ENCODE measurements around the gene ABO. TPM values are rescaled to one million over a fixed set of nuclear protein-coding genes. Genes with fewer than 3 reads are reported as not detected.
"Not testable (repeated sequence)": the region's sequence is repeated elsewhere in the genome, so short reads cannot be mapped to it uniquely, and the experiment has no call there.

ABO gene
- total RNA-seq, 1 donor from 2014 or later = 2.3 TPM

DNA sequence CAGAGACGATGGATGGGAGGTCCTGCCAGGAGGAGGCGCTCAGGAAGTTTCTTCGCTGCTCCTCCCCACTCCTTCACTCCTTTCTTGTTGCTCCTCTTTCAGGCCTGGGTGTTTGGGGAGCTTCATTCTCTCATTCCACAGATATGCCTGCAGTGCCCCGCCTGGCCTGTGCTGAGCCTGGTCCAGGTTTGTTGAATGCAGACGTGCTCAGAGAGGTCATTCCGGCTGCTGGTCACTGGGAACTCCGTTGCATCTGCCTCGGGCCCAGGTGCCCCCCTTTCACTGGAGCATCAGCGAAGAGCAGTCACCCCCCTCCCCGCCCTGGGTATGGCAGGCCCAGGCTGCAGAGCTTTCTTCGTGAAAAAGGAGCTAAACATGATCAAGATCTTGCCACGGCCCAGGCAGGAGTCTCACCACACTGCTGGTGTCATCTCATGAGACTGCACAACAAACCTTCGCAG, 45.5 kb upstream of the ABO start:
- Histone ChIP-seq H3K4me1 (no peaks in the 10 kb centered on the region), H3K27ac (replicated peaks) (no peak overlapping the region), H3K9me3 (replicated peaks) (no peaks in the 10 kb centered on the region), H3K36me3 (no peaks in the 10 kb centered on the region), H3K27me3 (ENCODE audit: low read depth) (peaks cover 14% of the 10 kb centered on the region), H3K4me3 (no peak overlapping the region)
- TF ChIP-seq CTCF (IDR thresholded peaks at IDR 0.05; ENCODE audit: borderline replicate concordance) = no peak
- intact Hi-C loops (cut with micrococcal nuclease) = loop anchor here (10.0 kb wide), 1 partner anchor 136 kb away; no protein-coding TSS in a partner anchor
- no peak for DNase-seq

DNA sequence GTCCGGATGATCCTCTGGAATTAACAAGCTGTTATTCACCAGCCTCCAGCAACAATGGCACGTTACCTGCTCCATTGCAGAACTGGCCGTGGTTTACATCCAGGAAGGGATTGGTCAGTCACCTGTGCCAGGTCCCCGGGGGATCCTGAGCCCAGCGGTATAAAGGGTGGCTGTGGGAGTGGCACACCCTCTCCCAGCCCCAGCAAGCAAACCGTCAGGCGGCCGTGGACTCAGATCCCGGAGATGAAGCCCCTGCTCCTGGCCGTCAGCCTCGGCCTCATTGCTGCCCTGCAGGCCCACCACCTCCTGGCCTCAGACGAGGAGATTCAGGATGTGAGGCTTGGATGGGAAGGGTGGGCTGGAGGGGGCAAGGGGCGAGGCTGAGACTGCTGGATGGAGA, 42.5 kb upstream of the ABO start:
- H3K27ac ChIP-seq (replicated peaks); DNase-seq; H3K4me1 ChIP-seq; H3K9me3 ChIP-seq (replicated peaks); H3K36me3 ChIP-seq; H3K4me3 ChIP-seq; intact Hi-C loops (cut with micrococcal nuclease): not testable (repeated sequence)
- H3K27me3 ChIP-seq (ENCODE audit: low read depth) = peaks cover 14% of the 10 kb centered on the region

DNA sequence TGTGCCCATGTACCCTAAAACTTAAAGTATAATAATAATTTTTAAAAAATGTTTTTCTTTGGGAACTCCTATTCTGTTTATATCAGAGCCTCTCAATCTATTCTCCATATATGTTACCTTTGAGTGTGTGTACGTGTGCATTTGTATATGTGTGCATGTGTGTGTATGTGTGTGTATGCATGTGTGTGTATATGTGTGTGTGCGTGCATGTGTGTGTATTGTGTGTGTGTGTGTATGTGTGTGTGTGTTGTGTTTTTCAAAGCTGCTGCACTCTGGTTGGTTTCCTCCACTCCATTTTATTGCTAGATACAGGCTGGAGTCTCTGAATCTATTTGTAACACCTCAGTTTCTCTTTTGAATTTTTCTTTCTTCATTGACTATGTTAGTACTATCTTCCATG, 41.0 kb upstream of the ABO start:
- intact Hi-C loops (cut with micrococcal nuclease) = no loop called here
- Histone ChIP-seq H3K27ac (replicated peaks) (no peak overlapping the region), H3K9me3 (replicated peaks) (no peaks in the 10 kb centered on the region), H3K4me3 (no peak overlapping the region), H3K36me3 (no peaks in the 10 kb centered on the region), H3K4me1 (no peaks in the 10 kb centered on the region), H3K27me3 (ENCODE audit: low read depth) (peaks cover 14% of the 10 kb centered on the region)
- no peak for TF ChIP-seq CTCF (IDR thresholded peaks at IDR 0.05; ENCODE audit: borderline replicate concordance)
- DNase-seq = no peak

- Histone ChIP-seq H3K36me3 (no peaks in the 10 kb centered on the region), H3K4me3 (no peak overlapping the region), H3K9me3 (replicated peaks) (no peaks in the 10 kb centered on the region), H3K27me3 (ENCODE audit: low read depth) (peaks cover 29% of the 10 kb centered on the region), H3K27ac (replicated peaks) (no peak overlapping the region), H3K4me1 (no peaks in the 10 kb centered on the region)
- intact Hi-C loops (cut with micrococcal nuclease) = no loop called here
- no peak for TF ChIP-seq CTCF (IDR thresholded peaks at IDR 0.05; ENCODE audit: borderline replicate concordance)
- DNase-seq = no peak
Observed at GRCh38 chr9:133309608-133310007, 34.6 kb upstream of the ABO start.

GRCh38 chr9:133307301-133307700, 32.3 kb upstream of the ABO start:
- peaks cover 50% of the 10 kb centered on the region for H3K27me3 ChIP-seq (ENCODE audit: low read depth)
- H3K4me1 ChIP-seq = no peaks in the 10 kb centered on the region
- H3K9me3 ChIP-seq (replicated peaks) = no peaks in the 10 kb centered on the region
- H3K36me3 ChIP-seq = no peaks in the 10 kb centered on the region
- H3K4me3 ChIP-seq = no peak overlapping the region
- intact Hi-C loops (cut with micrococcal nuclease) = no loop called here
- no peak for TF ChIP-seq CTCF (IDR thresholded peaks at IDR 0.05; ENCODE audit: borderline replicate concordance)
- H3K27ac ChIP-seq (replicated peaks) = no peak overlapping the region
- no peak for DNase-seq

GRCh38 chr9:133306242-133307204, 31.5 kb upstream of the ABO start:
- no peaks in the 10 kb centered on the region for H3K4me1 ChIP-seq
- H3K27ac ChIP-seq (replicated peaks) = no peak overlapping the region
- no peaks in the 10 kb centered on the region for H3K9me3 ChIP-seq (replicated peaks)
- no peaks in the 10 kb centered on the region for H3K36me3 ChIP-seq
- H3K27me3 ChIP-seq (ENCODE audit: low read depth) = peaks cover 54% of the 10 kb centered on the region
- H3K4me3 ChIP-seq = no peak overlapping the region
- intact Hi-C loops (cut with micrococcal nuclease) = no loop called here
- no peak for DNase-seq
- no peak for TF ChIP-seq CTCF (IDR thresholded peaks at IDR 0.05; ENCODE audit: borderline replicate concordance)

Measured in left ventricle myocardium inferior (tissue), 1 donor.